GM12873 (cell line): ENCODE results near the gene TEX14.

Source experiments
- CTCF ChIP-seq: IDR thresholded peaks from 2 replicates; pipeline ENCODE4 v1.5.1; 2012; ENCODE audit warnings: low read depth, mild to moderate bottlenecking, moderate library complexity, low read length, control low read depth; ENCODE audit not compliant: insufficient read depth; ENCODE audit errors: missing control alignments

The TEX14 gene

DNA sequence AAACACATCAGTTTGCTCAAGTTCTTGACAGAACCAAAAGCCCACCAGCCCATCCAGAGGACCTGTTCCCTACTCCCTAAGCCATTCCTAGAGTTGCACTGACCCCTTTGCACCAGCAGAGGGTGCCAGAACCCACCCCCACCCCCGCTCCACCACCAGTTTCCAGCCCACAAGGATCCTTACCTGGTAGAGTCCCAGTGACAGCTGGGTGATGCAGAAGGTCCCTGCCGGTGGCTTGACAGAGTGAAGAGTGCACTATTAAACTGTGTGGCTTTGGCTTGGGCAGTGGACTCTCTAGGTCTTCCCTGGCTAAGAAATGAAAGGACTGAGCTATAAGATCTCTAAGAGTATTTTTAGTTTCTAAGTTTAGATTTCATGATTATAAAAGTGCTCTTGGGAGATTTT lies 104.1 kb downstream of the TEX14 start:
- peak; percentile 99 for TF ChIP-seq CTCF

DNA sequence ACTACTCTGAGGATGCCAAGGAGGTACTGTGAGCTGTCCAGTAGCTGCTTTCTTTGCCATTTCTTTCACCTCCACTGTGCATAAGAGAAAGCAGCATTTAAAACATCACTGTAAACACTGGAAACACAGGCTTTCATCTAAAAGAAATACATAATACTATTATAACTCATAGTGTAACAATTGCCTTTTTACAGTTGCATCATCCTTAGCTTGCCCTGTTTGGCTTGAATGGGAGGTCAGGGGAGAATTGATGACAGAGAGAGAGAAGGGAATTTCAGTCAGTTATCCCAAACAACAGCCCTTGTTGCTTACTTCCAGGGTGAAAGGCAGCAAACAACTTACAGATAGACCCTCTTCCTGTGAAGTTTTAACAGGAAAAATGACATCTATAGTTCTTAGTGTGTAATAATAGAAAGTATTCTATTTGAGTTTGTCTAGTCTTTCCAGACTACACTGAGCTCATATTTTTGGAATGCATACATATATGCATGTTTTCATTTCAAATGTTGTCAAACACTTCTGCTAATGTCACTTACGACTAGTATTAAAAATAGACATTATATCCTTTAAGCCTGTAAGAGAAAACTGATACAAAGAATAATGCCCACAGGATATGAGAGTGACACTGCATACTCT lies 105.7 kb downstream of the TEX14 start:
- no peak for TF ChIP-seq CTCF

- TF ChIP-seq CTCF = no peak
Measured at GRCh38 chr17:58585554-58585953, 106.3 kb downstream of the TEX14 start.

DNA sequence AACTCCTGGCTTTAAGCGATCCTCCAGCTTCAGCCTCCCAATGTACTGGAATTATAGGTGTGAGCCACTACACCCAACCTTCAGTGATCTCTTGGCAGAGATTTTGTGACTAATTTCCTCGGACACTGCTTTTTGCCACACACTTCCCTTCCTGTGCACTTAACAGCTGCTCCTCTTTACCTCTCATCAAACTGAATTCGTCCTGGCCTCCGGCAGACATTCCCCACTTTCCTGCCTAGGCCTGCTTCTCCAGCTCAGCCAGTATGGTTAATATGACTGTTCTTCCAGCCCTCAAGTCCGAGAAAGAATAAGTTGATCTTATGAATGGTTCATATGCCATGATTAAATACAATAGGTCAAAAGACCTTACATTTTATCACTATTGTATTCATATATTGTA lies 108.4 kb downstream of the TEX14 start:
- TF ChIP-seq CTCF = no peak

DNA sequence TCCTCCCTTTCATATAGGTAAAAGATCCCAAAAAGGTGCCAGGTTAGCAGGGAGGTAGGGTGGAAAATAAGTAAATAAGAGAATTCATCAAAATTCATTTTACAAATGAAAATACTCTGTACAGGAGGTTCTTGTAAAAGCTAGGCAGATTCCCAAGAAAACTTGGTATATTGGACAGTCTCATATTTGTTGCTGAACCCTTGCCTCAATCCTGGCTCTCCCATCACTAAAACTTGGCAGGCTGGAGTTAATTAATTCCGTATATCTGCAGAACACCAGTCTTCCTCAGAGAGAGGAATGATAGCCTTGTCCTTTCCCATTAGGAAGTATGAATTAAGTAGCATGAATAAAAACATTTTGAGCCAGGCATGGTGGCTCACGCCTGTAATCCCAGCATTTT lies 111.2 kb downstream of the TEX14 start:
- TF ChIP-seq CTCF = no peak

DNA sequence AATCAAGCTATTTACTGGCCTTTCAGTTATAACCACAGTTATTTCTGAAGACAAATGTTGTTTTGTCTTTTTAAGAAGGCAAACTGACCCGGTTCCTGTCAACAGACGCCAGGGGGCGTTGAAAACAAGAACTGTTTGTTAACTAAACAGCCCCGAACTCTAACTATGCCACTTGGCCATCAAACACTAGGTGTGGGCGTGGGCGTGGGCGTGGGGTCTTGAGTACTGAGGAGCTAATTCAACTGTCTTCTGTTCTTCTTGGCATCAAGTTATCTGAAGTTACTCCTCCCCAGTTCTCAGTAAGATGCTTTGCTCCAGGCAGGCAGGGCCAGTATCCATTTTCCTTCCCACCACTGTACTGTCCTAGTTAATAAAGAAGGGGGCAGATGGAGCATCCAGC lies 114.1 kb downstream of the TEX14 start:
- peak; percentile 81 for TF ChIP-seq CTCF

- no peak for TF ChIP-seq CTCF
Measured at GRCh38 chr17:58576679-58577367, 115.0 kb downstream of the TEX14 start.
